ENCODE measurements around the gene JAZF1.
A peak's percentile ranks its signal among the peaks of the same experiment; 100 is the strongest.
"Not testable (repeated sequence)": the region's sequence is repeated elsewhere in the genome, so short reads cannot be mapped to it uniquely, and the experiment has no call there.

Gene JAZF1

DNA sequence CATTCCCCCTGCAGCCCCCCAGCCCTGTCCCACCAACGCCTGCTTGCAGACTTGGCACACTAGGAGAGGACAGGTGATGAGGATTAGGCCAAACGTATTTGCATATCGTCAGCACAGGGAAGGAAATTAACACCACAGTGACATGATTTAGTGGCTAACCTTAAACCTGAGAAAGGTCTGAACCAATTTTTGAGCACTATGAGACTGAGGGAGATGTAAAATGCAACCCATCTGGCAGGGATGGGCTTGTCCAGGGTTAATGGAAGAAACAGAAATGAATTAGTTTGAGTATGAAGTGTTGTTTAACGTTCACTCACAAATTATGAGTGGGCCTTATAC, 257.0 kb downstream of the JAZF1 start:
- DNase-seq = no peak

DNA sequence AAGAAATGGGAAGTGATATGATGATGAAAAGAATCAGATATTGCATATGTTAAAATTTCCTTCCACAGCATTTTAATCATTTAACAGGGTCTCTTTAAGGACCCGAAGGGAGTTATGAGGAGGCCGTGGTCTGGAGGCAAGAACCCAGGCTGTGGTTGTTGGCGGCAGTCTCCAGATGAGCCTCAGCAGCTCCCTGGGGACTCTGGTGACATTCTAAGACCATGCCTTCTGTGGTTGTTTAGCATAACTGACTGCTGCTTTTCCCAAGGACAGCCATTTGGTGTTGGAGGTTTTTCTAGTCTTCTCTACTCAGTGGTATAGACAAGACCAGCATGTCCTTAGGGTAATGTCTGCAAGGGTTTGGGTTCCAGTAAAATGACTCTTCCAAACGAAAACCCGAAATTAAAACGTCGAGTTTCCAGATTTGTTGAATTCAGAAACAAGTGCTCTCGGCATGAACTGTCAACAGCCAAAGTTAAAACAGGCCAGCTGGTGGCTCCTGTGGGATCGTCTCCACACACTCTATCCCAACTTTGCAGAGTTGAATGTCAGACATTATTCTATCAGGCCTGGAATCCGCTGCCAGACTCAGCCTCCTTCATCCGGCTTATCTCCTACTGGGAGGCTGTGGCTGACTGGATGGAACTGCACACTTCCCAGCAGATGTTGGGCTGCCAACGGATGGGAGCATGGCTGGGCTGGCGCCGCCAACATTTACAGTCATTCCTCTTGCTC, 257.5 kb downstream of the JAZF1 start:
- DNase-seq = no peak

DNA sequence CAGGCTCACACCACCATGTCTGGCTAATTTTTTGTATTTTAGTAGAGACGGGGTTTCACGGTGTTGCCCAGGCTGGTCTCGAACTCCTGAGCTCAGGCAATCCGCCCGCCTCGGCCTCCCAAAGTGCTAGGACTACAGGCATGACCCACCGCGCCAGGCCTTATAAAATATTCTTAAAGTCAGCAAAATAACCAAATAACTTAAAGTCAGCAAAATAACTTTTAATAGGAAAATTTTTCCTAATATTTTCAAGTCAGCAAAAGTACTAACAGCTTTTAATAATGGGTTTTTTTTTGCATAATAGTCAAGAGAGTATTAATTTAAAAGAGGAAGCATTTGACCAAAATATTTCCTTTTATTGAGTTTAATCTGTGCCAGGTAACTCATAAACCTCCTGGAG, 258.2 kb downstream of the JAZF1 start:
- DNase-seq = not testable (repeated sequence)

DNA sequence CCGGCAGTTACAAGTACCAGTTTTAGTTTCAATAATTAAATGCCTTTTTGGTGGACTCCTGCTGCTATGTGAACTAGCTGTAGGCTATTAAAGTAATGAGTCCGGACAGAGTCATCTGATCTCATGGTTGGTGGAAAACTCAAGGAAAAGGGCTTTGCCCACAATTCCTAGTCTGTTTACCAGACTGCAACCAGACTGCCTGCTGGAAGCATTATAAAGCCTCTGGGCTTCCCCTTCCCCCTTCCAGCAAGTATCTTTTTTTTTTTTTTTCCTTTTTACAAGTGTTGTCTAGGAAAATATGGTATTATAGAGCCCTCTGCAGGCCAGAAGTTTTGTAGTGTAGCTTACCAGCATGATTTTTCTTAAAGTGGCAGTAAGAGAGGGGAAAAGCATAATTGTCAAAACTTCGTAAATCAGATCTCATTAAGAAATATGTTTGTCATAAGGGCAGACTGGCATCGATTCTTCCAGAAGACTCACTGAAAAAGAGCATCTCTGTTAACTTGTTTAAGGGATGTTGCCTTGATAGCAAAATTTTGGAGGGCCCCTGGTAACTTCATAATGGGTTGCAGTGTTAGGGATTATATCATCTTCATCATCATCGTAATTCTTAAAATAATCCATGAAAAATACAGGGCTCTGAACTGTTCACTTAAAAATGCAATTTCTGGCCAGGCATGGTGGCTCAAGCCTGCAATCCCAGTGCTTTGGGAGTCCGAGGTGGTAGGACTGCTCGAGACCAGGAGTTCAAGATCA, 259.3 kb downstream of the JAZF1 start:
- DNase-seq = peak; percentile 65

DNA sequence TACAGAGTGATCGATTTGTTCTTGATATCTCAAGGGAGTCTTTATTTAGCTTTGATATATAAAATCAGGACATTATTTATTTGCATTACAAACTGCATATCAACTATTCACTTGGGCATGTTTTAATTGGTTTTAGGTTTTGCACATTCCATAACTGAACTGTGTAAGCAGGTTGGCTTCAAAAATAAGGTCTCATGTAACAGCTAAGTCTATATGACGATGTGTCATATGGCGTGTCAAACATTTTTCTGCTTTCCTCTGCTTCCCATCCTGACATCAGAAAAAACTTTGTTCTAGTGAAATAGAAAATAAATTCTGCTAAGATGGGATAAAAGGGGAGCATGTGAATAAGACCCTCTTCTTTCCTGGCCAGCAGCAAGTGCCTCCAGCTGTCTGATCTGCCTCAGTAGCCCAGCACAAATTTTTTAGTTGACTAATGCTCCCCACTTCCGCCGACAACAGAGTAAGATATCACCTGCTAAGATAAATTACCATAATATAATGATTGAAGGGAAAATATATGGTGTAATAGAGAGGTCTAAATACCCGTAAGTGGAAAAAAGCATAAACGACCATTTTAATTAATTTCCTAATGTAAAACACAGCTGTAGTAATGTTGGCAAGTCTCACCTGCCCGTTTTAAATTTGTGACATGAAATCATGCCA, 260.2 kb downstream of the JAZF1 start:
- no peak for DNase-seq

DNA sequence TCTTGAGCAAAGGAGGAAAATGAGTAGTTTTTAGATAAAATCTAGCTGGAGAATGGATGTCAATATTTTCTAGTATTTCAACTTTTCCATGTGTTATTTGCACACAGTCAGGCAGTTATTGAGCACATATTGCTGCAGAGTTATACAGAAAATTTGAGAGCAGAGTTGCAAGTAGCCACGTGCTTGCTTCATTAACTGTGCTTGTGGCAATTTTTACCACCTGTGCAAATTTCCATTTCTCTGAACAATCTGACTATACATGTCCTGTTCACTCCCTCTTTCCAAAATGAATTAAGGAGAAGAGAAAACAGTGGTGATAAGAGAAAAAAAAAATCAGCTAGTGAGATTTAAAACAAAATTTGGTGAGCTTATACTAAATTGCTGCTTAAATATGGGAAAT, 262.1 kb downstream of the JAZF1 start:
- DNase-seq = no peak

DNA sequence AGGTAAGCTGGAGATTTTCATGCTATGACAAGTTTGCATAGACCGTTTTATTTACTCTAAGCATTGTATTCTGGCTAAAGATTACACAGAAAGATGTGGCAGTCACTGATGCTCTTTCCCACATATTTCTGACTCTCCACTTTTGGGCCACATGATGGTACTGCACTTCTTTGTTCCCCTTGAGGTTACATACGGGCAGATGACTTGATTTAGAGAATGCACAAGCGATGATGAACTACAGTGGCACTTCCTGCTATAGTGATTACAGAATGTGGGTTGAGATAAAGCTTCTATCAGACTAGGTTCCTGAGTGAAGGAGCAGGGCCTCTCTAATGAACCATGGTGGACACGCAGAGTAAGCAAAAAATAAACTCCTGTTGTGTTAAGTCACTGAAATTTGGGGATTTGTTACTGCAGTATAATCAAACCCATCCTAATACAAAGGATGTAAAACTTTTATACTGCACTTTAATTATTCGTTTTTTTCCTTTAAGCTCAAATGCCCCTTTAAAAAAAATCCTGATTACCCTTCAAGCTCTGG, 262.8 kb downstream of the JAZF1 start:
- DNase-seq = no peak

DNA sequence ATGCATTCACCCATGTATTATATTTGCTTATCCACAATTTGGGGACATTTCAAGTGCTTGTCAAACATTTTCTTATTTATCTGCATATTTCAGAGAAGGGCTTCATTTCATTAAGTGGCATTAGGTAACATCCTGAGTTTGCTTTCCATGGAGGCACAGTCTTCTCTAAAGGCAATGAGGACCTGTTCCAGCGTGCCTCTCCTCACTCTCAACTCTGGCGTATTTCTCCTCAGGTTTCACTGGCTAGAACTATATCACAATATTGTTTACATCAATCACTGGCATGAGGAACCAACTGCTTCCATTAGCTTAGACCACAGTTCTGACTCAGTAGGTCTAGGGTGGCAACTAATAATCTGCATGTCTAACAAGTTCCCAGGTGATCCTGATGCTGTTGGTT, 263.5 kb downstream of the JAZF1 start:
- no peak for DNase-seq

DNA sequence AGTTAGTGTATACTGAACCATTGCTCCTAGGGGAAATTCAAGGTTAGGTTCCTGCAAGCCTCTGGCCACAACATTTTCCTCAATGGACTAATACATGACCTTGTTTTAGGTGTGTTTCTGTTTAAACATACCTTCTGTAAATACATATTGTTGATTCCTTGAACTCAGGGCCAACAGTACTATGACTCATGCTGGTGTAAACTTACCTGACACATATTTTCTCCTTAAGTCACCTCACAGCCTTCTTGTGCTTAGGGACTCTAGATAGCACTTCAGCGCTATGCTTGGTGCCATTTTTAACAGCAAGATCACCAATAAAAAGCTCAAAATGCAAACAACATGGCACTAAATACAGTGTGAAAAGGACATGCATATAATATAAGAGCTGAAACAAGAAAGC, 264.2 kb downstream of the JAZF1 start:
- DNase-seq = no peak

DNA sequence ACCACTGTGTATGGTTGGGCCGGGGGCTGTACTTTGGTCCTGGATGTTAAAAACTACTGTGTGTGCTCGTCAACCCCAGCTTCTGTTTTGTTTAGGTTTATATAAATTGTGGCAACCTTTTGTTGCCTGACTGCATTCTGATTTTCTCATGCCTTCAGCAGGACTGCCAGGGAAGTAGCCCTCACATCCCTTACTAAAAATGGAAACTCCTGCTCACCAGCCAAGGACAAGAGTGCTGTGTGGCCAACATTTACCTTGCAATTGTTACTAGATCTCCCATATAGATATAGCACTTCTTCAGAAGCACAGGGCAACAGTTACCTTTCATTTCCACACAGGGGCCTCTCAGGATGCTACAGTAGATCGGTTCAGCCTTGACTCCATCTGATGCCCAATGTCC, 266.2 kb downstream of the JAZF1 start:
- no peak for DNase-seq

DNA sequence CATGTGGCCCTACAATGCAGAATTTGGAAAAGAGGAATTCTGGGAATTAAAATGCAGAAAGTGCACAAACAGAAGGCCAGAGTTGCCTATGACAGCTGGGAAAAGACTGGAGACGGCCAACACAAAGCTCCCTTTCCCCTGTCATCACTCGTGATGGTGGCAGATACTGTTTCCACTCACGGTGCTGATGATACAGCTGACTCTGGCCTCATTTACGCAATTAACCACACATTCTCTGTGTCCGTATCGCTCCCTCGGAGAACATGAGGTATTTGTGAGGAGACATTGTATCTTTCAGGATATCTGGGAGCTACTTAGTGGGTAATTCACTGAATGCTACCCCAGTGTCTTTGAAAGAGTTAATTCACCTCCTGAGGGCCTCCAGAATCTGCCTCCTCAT, 267.8 kb downstream of the JAZF1 start:
- DNase-seq = no peak

DNA sequence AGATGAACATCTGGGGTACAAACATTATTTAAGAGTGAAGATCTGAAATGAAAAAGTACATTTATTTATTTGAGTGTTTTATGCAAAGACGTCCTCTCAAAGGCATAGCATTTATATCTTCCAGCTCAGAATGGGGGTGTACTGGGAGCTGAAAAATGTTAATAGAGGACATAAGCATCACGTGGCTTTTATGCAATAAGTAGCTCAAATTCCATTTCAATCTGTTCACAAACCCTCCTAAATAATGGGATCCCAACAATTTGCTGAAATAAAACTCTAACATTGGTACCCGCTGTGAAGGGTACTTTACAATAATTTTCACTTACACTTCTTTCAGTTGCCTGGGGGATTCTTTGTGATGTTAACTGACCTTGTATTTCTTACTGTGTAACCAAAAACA, 268.7 kb downstream of the JAZF1 start:
- DNase-seq = no peak

DNA sequence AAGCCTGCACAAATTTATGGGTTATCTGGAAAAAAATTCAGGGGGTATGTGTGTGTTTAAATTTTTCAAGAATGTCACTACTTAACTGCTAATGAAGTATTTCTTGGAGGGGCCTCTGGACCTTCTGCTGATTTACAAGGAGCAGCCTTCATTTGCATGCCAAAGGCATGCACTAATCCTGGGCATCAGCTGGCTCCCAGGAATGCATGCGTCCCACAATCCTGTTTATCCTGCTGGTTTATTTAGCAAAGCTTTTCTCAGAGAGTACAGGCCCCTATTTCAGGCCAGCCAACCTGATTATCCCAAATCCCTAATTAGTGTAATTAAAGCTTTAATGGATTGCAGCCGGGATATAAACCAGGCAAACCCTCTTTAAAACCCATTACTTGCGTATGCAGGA, 270.3 kb downstream of the JAZF1 start:
- no peak for DNase-seq

DNA sequence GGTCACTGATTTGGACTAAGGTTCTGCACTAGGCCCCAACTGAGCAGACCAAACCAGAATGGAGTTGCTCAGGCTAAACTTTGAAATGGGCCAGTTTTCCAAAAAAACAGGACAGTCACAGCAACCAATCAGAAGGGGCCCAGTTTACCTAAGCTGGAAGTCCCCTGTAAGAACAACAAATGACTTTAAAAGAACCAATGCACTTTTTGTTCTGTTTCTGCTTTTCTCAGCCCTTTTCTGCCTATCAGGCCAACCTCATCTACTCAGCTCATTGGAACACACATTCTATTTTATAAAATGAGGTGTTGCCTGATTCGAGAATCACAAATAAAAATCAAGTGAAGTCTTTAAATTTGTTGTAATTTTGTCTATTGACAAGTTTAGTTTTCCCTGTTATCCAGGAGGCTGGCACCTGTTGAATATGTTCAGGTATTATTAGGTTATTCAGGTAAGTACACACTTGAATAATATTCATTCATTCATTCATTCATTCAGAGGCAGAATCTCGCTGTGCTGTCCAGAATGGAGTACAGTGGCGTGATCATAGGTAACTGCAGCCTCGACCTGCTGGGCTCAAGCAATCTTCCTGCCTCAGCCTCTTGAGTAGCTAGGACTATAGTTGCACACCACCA, 271.9 kb downstream of the JAZF1 start:
- DNase-seq = no peak

DNA sequence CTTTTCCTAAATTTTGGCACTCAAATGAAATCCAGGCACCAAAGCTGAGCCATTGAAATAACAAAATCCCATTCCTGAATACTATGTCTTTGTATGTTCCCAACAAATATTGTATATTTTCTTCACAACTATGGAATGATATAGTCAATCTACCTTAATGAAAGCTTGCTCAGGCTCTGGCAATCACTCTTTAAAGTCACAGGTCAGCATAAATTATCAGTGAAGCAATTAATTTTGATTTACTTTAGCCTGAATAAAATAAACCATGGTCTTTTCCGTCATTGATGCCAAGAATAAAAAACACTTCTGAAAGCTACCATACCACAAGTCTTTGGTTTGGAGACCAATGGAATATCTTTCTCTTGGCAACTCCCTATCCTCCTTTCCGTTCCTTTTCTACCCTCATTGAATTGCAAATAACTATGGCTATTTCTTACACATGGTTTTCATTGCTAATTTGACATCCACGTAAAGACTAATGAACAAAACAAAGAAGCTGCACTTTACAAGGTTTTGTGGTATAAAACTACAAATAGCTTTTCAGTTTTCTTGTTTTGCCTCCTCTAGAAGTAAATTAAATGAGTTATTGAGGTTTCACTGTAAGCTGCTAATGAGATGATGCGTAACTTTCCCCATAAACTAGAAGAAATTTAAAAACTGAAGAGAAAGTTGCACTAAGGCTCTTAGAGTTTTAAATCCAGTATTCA, 274.1 kb downstream of the JAZF1 start:
- DNase-seq = no peak

DNA sequence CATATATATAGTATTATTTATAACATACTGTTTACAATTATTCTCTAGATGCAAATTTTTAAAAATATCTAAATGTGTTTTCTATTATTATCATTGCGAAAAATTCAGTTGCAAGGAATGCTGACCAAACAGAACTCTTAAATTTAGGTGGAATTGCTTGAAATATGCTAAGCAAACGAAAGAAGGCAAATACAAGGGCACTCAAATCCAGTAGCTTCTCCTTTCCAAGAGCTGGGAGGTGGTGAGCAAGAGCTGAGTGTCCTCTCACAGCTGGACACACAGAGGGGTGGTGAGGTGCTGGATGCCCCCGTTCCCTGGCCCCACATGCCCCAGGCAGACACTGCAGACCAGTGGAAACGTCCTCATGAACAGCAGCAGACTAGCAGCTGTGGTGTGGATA, 274.6 kb downstream of the JAZF1 start:
- DNase-seq = no peak

DNA sequence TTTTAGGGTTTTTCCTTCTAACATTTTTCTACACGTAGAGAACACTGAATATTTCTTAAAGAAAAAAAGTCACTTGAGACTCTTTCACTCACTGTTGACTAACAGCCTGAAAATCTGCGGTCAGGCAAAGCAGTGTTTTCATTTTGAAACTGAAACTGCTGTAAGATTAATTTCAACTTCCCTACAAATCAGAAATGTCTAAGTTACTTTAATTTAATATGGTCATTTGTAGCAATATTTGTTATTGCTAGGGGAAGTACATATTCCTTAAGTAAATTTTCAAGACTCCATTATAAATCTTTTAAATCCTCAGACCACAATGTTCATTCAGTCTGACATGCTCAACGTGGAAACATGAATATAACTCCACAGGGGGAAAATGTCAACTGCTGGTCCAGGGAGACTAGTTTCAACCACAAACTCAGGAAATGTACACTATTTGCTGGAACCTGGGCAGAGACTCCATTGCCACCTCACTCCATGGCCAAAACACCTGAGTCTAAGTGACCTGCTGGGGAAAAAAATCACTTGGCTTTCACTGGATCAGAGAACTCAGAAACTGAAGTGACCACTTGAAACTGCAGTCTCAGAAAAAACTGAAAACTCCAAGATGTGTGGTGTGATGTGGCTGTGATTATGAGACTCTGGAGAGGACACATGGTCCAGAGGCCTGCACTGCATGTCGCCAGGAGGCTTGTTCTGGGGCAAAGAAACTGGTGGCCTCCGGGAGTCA, 279.4 kb downstream of the JAZF1 start:
- peak; percentile 75 for DNase-seq

DNA sequence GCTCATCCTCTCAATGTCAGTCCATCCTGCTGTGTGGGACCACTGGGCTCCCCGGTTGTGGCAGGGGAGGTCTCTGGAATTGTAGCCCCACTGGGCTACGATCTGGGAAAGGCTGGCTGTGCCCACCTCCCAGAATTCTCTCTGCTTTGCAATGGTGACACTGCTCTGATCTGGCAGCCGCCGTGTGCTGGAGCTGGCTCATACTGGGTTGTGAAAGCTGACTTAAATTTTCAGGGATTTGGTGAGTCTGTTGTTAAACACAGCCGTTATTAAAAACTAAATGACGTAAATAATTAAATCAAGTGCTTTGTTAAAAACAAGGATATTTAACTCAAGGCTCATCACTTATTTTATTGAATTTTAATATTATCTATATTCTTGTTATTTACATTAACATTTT, 280.6 kb downstream of the JAZF1 start:
- no peak for DNase-seq

DNA sequence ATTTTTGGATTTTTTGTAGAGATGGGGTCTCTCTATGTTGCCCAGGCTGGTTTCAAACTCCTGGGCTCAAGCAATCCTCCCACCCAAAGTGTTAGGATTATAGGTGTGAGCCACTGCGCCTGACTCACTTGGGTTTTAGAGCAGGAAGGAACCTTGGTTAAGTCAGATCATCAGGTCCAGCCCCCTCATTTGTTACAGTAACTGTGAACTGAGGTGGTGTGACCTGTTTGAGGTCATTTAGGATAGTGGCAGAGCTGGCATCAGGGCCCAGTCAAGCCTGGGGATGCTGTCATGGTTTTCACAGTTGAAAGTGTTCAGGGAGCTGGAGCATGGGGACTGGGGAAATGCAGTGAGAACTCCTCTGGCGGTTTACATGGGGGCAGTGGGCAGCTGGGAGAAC, 281.0 kb downstream of the JAZF1 start:
- DNase-seq = peak; percentile 69

DNA sequence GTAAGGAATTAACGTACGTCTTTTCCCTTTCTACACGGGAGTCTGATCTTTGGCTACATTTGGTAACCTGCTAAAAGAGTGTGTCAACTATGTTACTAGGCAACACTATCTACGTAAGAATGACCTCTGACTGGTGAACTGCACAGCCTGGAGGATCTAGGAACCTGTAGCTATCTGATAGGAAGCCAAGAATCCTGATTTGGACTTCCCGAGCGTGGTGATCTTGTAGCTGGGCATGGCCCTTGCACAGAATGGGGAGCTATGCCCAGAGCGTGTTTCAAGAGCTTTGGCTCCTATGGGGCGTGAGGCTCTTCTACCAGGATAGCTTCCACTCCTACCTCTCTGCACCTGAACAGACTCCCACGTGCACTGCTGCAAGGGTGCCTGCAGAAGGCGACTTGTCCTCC, 283.2 kb downstream of the JAZF1 start:
- no peak for DNase-seq

DNA sequence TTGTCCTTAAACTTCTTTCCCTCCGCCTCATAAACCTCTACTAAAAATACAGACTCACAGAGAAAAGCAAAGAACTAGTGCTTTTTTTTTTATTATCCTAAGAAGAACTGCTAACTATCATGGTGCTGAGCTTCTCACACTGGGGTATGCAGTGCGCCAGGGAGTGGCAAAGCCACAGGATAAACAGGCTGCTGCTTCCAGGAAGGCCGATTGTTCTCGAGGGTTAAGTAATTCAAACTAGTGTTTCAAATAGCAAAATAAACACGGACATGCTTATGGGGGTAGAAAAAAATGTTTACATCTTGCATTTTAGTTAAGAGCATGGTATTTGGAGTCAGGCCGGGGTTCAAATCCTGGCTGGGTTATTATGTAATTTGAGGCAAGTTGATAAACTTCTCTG, 283.6 kb downstream of the JAZF1 start:
- DNase-seq = no peak

DNA sequence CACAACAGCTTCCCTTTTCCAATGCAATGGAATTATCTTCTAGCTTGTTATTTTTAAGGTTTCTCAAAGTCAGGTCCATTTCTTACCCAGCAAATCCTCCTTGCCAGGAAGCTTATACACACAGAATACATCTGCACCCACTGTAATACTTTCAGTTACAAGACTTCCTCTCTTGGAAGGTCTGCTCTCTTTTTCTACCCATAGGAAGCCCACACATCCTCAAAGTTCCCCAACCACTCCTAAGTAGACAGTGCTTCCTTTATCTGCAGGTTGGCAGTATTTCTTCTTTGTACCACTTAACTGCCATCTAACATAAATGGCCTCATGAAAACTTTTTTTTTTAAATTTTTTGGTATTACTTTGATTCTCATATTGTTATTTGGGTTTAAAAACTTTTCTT, 285.0 kb downstream of the JAZF1 start:
- no peak for DNase-seq
